GM23338 (cell line): ENCODE measurements around the gene MVB12B. TPM values are rescaled to one million over a fixed set of nuclear protein-coding genes. Genes with fewer than 3 reads are reported as not detected.

Experiments
- ATAC-seq: fragments of 200-7000 bp; cut with Tn5 transposase; 3 replicates; pipeline ENCODE4 v1.9.1; 2020
- DNase-seq: peaks from one replicate; pipeline ENCODE4 v3.0.0-alpha.2; 2015; ENCODE audit warnings: low spot score
- H2AFZ ChIP-seq: fragments of 200-600 bp; sonication (generic); 2 replicates; pipeline ENCODE4 v1.8.0; 2016; ENCODE audit warnings: antibody characterized with exemption, mild to moderate bottlenecking, moderate library complexity
- H3F3A ChIP-seq: fragments of 200-600 bp; sonication (generic); replicated peaks from 2 replicates; pipeline ENCODE4 v1.8.0; 2017; ENCODE audit warnings: antibody characterized with exemption, mixed run types, low read depth
- H3K27ac ChIP-seq: fragments of 200-600 bp; sonication (generic); 2 replicates; pipeline ENCODE4 v1.6.1; 2016; ENCODE audit warnings: low read depth
- H3K27me3 ChIP-seq: fragments of 200-600 bp; sonication (generic); 2 replicates; pipeline ENCODE4 v1.8.0; 2016; ENCODE audit warnings: mild to moderate bottlenecking, mixed run types, moderate library complexity; ENCODE audit not compliant: insufficient read depth
- H3K36me3 ChIP-seq: fragments of 200-600 bp; sonication (generic); 2 replicates; pipeline ENCODE4 v1.8.0; 2016; ENCODE audit warnings: mild to moderate bottlenecking; ENCODE audit not compliant: insufficient read depth
- H3K4me1 ChIP-seq: fragments of 200-600 bp; sonication (generic); 2 replicates; pipeline ENCODE4 v1.8.0; 2016; ENCODE audit warnings: mild to moderate bottlenecking, moderate library complexity; ENCODE audit not compliant: insufficient read depth
- H3K4me2 ChIP-seq: fragments of 200-600 bp; sonication (generic); 2 replicates; pipeline ENCODE4 v1.7.1; 2017; ENCODE audit warnings: mixed run types
- H3K4me3 ChIP-seq: fragments of 200-600 bp; sonication (generic); 2 replicates; pipeline ENCODE4 v1.6.1; 2016; ENCODE audit warnings: mixed run types
- H3K79me2 ChIP-seq: fragments of 200-600 bp; sonication (generic); replicated peaks from 2 replicates; pipeline ENCODE4 v1.8.0; 2017; ENCODE audit warnings: mild to moderate bottlenecking; ENCODE audit not compliant: insufficient read depth
- H3K9me2 ChIP-seq: fragments of 200-600 bp; sonication (generic); 2 replicates; pipeline ENCODE4 v1.8.0; 2017; ENCODE audit not compliant: insufficient read depth
- H4K20me1 ChIP-seq: fragments of 200-600 bp; sonication (generic); replicated peaks from 2 replicates; pipeline ENCODE4 v1.8.0; 2017; ENCODE audit warnings: mild to moderate bottlenecking; ENCODE audit not compliant: insufficient read depth
- H3K27ac Mint-ChIP-seq: 2 replicates; pipeline ENCODE4 v1.8.0; 2020; ENCODE audit warnings: inconsistent platforms, mild to moderate bottlenecking, moderate library complexity, mixed read lengths
- H3K27me3 Mint-ChIP-seq: 3 replicates; pipeline ENCODE4 v1.8.0; 2022; ENCODE audit warnings: low read depth, mild to moderate bottlenecking, moderate library complexity, mixed read lengths, inconsistent platforms; ENCODE audit not compliant: insufficient read depth, poor library complexity
- H3K36me3 Mint-ChIP-seq: 3 replicates; pipeline ENCODE4 v1.8.0; 2021; ENCODE audit warnings: low read depth, mild to moderate bottlenecking, inconsistent platforms, moderate library complexity, mixed read lengths
- H3K4me1 Mint-ChIP-seq: 3 replicates; pipeline ENCODE4 v1.8.0; 2020; ENCODE audit warnings: mild to moderate bottlenecking, inconsistent platforms, mixed read lengths
- H3K4me3 Mint-ChIP-seq: 3 replicates; pipeline ENCODE4 v1.8.0; 2021; ENCODE audit warnings: moderate library complexity, mild to moderate bottlenecking, inconsistent platforms, mixed read lengths
- H3K9me3 Mint-ChIP-seq: 3 replicates; pipeline ENCODE4 v1.8.0; 2020; ENCODE audit warnings: moderate library complexity, mild to moderate bottlenecking, inconsistent platforms, mixed read lengths
- CREB1 ChIP-seq: fragments of 250-450 bp; sonication (Bioruptor Pico); IDR thresholded peaks from 2 replicates; pipeline ENCODE4 v1.5.0; 2020; ENCODE audit warnings: low read depth, mild to moderate bottlenecking, moderate library complexity
- CTCF ChIP-seq, 2 experiments: fragments of 200-600 bp in 1 of 2; sonication (generic) in 1 of 2; conservative IDR thresholded peaks; 2 replicates each; pipeline versions ENCODE4 v1.5.1 to v1.6.1; 2016 to 2017; ENCODE audit warnings: antibody characterized with exemption in 2 of 2, low read depth in 2 of 2, mild to moderate bottlenecking in 2 of 2, moderate library complexity in 1 of 2
- EZH2phosphoT487 ChIP-seq: fragments of 200-600 bp; sonication (generic); IDR thresholded peaks from one replicate; pipeline ENCODE4 v1.8.1; 2018; ENCODE audit warnings: antibody characterized with exemption; ENCODE audit not compliant: unreplicated experiment
- POLR2AphosphoS5 ChIP-seq: IDR thresholded peaks from 2 replicates; pipeline ENCODE4 v1.6.1; 2016; ENCODE audit warnings: antibody characterized with exemption, low read depth
- REST ChIP-seq: IDR thresholded peaks from one replicate; pipeline ENCODE4 v1.6.1; 2018; ENCODE audit warnings: antibody characterized with exemption; ENCODE audit not compliant: unreplicated experiment
- STAT1 ChIP-seq: IDR thresholded peaks from one replicate; pipeline ENCODE4 v1.6.1; 2016; ENCODE audit warnings: antibody characterized with exemption; ENCODE audit not compliant: unreplicated experiment
- ZNF114 ChIP-seq: fragments of 250-450 bp; sonication (Bioruptor Pico); IDR thresholded peaks from 2 replicates; pipeline ENCODE4 v1.5.0; 2020; ENCODE audit warnings: mild to moderate bottlenecking, moderate library complexity
- ZNF462 ChIP-seq: fragments of 250-450 bp; sonication (Bioruptor Pico); IDR thresholded peaks from 2 replicates; pipeline ENCODE4 v1.5.0; 2020; ENCODE audit warnings: mild to moderate bottlenecking, moderate library complexity
- polyA plus RNA-seq: library from polyadenylated mRNA; unstranded; fragments of >200 nt; fragmentation: Nextera tagmentation; extraction: Ambion mirVana; gene quantifications from 2 replicates; pipeline ENCODE4 v1.2.1, GENCODE V29; 2016
- total RNA-seq: library from RNA; depleted of rRNA; stranded (reverse); fragments of >200 nt; shearing (Covaris generic); gene quantifications from 2 replicates; pipeline ENCODE4 v1.2.3, GENCODE V29; 2014
- TF ChIP-seq, protein P1 (sequence below): IDR thresholded peaks from 2 replicates; pipeline ENCODE4 v1.6.1; 2016; ENCODE audit warnings: antibody characterized with exemption

Gene MVB12B
- total and polyA plus RNA-seq, 2 experiments from 2014 or later: 1.9 to 6.6 TPM

DNA sequence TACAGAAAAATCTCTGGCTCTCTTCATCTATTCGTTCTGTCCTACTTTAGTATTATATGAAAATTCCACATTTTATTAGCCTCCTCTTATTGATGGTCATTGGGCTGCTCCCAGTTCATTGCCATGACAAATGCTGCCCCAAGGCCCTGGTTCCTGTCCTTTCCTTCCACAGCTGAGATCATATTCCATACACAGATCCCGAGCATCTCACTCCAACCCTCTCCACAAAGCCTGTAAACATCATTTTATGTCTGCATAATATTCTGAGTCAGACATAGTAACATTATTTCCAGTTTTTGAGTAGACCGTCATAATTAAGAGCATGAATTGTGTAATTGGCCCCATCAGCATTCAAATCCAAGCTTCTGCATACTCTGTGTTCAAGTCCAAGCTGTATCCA lies 86.3 kb downstream of the MVB12B start:
- no peak overlapping the region for H3K4me2 ChIP-seq
- no peaks in the 10 kb centered on the region for H4K20me1 ChIP-seq
- Mint-ChIP-seq H3K27ac (no peak overlapping the region), H3K4me3 (no peak overlapping the region), H3K4me1 (peaks cover 26% of the 10 kb centered on the region), H3K27me3 (peaks cover 11% of the 10 kb centered on the region), H3K9me3 (no peaks in the 10 kb centered on the region), H3K36me3 (no peaks in the 10 kb centered on the region)
- no peaks in the 10 kb centered on the region for H3F3A ChIP-seq
- no peak for ATAC-seq
- H3K79me2 ChIP-seq: no peaks in the 10 kb centered on the region
- H3K27ac ChIP-seq: no peak overlapping the region
- no peak for DNase-seq
- no peaks in the 10 kb centered on the region for H3K27me3 ChIP-seq
- no peak overlapping the region for H3K4me3 ChIP-seq
- no peak overlapping the region for H2AFZ ChIP-seq
- no peaks in the 10 kb centered on the region for H3K9me2 ChIP-seq
- H3K4me1 ChIP-seq: peaks cover 11% of the 10 kb centered on the region
- no peaks in the 10 kb centered on the region for H3K36me3 ChIP-seq
- TF ChIP-seq POLR2AphosphoS5: no peak
- TF ChIP-seq CREB1 (CRISPR knock-in tag): no peak

DNA sequence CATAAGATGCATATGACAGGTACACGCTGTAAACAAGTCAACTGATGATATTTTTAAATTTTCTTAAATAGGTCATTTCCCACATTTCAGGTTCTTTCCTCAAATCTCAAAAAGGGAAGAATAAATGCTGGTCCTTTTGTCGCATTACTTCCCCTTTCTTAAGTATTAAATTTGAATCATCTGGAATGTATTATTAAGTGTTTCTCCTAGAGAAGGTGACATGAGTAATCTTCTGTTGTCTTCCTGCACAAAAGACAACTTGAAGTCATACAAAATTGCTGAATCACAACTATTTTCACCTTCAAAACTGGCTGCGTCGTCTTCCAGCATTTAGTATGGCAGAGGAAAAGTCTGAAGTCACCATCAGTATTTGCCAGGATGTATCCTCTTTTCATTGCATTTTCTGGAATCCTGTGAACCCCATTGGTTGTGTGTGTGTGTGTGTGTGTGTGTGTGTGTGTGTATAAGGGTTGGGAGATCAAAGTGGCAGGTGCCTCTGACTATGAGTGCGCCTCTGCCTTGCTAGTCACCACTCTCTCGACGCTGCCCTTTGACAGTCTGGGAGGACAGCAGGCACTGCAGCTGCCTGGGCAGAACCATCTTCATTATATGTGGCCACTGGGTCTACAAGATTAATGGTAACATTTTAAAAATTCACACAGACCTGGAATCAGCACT lies 86.9 kb downstream of the MVB12B start:
- Histone ChIP-seq H3K4me3 (no peak overlapping the region), H3K9me2 (no peaks in the 10 kb centered on the region), H3K27ac (no peak overlapping the region), H3F3A (no peaks in the 10 kb centered on the region), H3K27me3 (no peaks in the 10 kb centered on the region), H4K20me1 (no peaks in the 10 kb centered on the region), H3K4me1 (peaks cover 5% of the 10 kb centered on the region), H3K36me3 (no peaks in the 10 kb centered on the region), H3K4me2 (no peak overlapping the region), H3K79me2 (no peaks in the 10 kb centered on the region), H2AFZ (no peak overlapping the region)
- Mint-ChIP-seq H3K9me3 (no peaks in the 10 kb centered on the region), H3K27ac (no peak overlapping the region), H3K4me3 (no peak overlapping the region), H3K27me3 (peaks cover 10% of the 10 kb centered on the region), H3K4me1 (peaks cover 20% of the 10 kb centered on the region), H3K36me3 (no peaks in the 10 kb centered on the region)
- ATAC-seq (no peak), DNase-seq (no peak)
- TF ChIP-seq, protein P1, sequence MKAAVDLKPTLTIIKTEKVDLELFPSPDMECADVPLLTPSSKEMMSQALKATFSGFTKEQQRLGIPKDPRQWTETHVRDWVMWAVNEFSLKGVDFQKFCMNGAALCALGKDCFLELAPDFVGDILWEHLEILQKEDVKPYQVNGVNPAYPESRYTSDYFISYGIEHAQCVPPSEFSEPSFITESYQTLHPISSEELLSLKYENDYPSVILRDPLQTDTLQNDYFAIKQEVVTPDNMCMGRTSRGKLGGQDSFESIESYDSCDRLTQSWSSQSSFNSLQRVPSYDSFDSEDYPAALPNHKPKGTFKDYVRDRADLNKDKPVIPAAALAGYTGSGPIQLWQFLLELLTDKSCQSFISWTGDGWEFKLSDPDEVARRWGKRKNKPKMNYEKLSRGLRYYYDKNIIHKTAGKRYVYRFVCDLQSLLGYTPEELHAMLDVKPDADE: no peak
- TF ChIP-seq ZNF462 (CRISPR knock-in tag) (no peak), CREB1 (CRISPR knock-in tag) (no peak), ZNF114 (no peak), EZH2phosphoT487 (no peak), REST (no peak), STAT1 (no peak), CTCF (conservative IDR thresholded peaks at IDR 0.05; ENCODE audit: low read depth in 2 of 2) (no peak)
